Activated CD4-positive, alpha-beta T cell treated with anti-CD3 and anti-CD28 coated beads, Interleukin-2, amount 50 U/mL, for 1 hour (primary cell): Measurements from ENCODE around the gene MOV10L1.
"Not testable (repeated sequence)": the region's sequence is repeated elsewhere in the genome, so short reads cannot be mapped to it uniquely, and the experiment has no call there.

Experiments used
- DNase-seq: peaks from one replicate; pipeline ENCODE4 v3.0.0-alpha.2; 2020

The MOV10L1 gene

DNA sequence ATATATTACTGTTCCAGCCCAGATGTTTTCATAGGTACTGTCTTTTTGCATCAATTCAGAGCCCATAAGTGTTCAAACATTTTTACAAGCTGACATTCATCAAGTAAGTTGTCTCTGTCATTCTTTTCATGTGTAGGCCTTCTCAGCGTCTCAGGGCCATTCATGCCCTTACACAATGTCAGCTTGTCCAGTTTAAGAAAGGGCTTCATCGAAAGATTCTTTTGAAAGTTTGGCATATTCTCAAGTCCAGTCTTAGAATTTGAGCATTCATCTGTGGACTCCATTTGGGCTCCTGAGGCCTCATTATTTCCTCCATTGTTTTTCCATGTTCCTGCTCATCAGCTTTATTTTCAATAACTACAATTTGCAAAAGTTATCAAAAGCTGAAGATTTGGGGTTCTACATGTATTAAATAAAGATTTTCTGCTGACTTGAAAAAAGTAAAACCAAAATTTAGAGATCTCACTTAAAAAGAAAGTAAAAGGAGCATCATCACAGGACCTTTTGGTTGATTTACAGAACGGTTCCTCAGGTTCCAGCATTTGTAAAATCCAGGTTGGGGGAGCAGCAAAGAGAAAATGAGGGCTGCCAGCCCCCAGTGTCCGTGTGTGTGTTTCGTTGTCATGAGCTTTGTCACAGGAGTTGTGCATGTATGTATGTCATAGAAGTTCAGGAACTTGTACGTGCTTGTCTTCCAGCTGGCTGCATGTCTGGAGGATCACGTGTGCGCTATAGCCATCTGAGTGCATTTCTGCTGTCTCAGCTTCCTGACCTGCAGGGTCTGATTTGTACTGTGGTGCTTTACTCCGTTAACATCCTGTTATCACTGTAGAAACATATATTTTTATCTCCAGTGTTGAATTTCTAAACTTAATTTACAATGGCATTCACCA lies 15.6 kb downstream of the MOV10L1 start:
- no peak for DNase-seq

DNA sequence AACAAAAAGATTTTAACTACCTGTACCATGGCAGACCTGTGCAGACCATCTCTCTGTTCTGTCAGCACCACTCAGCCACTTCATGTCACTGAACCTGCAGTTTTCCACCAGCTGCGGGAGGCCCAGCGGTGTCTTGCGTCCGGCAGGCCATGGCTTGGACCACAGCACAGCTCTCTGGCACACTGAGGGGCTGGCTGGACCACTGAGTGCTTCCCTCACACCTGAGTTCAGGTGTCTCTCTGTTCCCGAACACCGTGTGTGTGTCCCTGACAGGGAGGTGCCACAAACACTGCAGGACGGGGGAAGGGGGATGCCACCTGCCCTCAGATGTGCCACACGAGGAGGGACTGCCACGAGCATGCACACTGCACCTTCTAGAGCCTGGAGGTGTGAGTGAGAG lies 17.7 kb downstream of the MOV10L1 start:
- DNase-seq: no peak

DNA sequence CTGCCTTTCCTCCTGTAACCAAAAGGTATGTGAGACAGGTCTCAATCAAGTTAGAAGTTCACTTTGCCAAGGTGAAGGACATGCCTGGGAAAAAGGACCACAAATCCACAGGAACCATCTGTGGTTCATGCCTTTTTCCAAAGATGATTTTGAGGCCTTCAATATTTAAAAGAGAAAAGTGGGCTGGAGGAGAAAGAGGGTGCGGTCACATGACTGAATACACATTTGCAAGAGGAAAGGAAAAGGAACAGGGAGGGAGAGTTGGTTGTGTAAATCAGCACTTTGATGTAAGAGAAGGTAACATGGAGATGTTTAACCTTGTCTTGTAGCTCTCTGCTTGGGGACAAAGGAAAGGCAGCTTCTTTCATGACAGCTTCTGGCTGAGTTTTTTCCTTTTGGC lies 21.2 kb downstream of the MOV10L1 start:
- no peak for DNase-seq

DNA sequence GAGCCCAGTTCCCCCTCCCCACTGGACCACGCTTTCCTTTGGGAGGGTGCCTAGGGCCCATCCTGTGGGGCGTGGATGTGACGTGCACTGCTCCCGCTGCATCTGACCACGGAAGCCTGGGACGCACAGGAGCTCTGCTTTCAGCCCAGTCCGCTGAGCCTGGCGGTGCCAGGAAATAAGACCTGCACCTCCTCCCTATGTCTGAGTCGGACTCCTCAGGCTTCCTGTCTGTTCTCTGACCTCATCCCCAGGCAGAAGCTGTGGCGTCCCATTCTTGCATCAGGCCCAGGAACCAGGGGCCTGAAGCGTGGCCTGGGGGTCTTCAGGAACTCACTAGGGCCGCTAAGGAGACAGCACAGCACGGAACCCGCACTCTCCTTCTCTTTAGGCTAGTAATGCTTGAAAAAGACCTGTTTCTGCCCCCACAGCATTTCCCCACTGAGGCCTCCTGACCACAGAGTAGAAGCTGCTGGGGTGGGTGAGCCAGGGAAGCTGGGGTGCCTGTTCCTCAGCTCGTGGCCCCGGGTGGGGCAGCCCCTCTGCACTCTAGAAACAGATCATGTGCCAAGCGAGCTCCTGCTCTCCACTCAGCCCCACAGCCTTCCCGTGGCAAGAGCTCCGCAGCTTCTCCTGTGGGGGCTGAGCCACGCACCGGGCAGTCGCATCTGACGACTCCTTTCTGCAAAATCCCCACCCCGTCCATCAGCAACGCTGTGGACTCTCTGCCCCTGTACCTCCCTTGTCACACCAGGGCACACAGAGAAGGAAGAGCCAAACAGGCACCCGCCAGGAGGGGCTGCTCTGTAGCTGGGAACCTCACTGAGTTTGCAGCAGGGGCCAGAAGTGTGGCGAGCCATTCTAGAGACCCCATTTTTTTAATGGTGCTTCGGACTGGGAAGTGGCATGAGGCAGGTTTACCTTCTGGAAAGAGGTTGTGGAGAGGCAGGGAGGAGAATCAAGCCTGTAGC lies 22.6 kb downstream of the MOV10L1 start:
- DNase-seq: no peak

GRCh38 chr22:50114221-50115021 lies 24.6 kb downstream of the MOV10L1 start:
- DNase-seq: no peak

- no peak for DNase-seq
Observed at GRCh38 chr22:50115693-50116092, 25.9 kb downstream of the MOV10L1 start.

GRCh38 chr22:50117168-50117762 lies 27.5 kb downstream of the MOV10L1 start:
- DNase-seq: no peak

- no peak for DNase-seq
Observed at GRCh38 chr22:50118129-50118528, 28.3 kb downstream of the MOV10L1 start.

- no peak for DNase-seq
Observed at GRCh38 chr22:50118557-50119168, 28.9 kb downstream of the MOV10L1 start.

DNA sequence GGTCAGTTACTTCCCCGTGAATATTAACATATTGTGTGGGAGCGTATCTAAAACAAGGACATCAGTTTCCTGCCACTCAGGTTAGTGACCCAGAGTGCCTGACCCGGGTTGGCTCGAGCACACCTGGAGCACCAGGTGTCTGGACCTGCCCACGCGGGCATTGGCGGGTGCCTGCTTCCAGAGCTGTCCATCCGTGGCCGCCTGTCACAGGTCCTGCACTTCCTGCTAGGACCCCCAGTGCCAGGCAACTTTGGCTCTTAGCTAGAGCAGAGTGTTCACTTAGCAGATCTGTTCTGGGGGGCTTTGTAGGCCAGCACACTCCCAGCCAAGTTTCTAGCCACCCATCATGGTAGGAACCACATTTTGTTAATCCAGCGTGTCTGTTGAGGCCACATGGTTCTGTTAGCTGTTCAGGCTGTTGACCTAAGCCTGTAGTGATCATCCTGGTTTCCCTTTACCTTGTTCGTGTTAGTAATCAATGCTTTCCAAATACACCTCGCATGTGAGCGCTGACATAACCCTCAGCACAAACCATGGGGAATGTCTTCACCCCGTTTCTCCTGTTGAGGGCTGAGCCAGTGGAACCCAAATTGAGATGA lies 29.5 kb downstream of the MOV10L1 start:
- DNase-seq: no peak

DNA sequence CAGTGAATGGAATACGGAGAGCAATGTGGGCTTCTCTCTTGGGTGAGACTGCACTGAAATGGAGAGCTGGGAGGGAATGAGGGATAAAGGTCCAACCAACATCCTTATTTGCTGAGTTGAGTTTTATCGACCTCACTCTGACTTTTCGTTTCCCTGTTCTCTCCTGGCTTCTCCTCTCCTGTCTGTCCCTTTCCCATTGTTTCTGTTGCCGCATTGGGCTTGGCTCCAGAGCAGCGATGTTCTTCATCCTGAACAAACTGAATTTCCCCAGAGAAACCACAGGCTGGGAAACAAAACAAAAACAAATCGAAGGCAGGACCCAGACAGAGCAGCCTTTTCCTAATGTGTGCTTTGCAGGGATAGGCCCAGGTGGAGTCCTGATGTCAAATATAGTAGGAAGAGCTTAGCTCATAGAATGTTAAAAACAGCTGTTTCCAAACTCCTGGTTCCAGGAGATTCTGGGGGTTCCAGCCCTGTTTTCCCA lies 30.0 kb downstream of the MOV10L1 start:
- DNase-seq: no peak

GRCh38 chr22:50121202-50121740 lies 31.5 kb downstream of the MOV10L1 start:
- no peak for DNase-seq

DNA sequence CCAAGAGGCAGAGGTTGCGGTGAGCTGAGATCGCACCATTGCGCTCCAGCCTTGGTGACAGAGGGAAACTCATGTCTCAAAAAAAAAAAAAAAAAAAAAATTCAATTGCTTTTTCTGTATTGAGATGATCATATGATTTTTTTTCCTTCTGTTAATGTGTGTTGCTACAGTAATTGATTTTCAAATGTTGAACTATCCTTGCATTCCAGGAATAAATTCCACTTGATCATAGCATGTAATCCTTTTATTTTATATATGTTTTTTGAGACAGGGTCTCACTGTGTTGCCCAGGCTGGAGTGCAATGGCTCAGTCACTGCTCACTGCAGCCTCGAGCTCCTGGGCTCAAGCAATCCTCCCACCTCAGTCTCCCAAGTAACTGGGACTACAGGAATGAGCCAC lies 33.3 kb downstream of the MOV10L1 start:
- DNase-seq: no peak

DNA sequence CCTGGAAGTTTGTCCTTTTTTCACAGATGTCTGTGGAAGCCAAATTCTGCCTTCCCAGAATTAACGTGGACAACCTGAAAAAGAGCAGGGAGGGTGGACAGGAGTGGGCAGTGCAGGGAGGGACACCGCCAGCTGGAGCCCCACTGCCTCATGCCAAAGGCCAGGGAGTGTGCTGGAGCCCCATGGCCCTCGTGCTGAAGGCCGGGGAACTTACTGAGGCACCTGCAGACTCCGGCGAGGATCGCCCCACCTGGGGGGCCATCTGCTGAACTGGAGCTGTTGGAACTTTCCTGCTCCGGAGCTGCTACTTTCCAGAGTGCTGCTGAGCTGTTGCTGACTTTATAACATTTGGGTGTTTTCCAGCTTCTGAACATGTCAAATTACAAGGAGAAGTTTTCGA lies 35.2 kb downstream of the MOV10L1 start:
- no peak for DNase-seq

- DNase-seq: no peak
Observed at GRCh38 chr22:50129121-50129736, 39.4 kb downstream of the MOV10L1 start.

DNA sequence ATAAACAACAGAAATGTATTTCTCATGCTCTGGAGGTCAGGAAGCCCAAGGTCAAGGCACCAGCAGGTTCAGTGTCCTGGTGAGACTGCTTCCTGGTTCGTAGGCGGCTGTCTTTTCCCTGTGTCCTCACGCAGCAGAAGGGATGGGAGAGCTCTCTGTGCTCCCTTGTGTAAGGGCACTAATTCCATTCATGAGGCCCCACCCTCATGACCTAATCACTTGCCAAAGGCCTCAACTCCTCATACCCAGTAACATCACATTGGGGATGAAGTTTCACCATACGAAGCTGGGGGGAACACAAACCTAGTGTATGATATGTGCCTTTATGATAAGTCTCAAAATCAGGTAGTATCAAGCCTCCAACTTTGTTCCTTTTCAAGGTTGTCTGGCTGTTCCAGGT lies 42.1 kb downstream of the MOV10L1 start:
- DNase-seq: no peak

- no peak for DNase-seq
Observed at GRCh38 chr22:50134481-50134880, 44.7 kb downstream of the MOV10L1 start.

- DNase-seq: no peak
Observed at GRCh38 chr22:50136581-50137015, 46.8 kb downstream of the MOV10L1 start.

GRCh38 chr22:50137277-50137676 lies 47.5 kb downstream of the MOV10L1 start:
- DNase-seq: not testable (repeated sequence)

- DNase-seq: no peak
Observed at GRCh38 chr22:50138041-50138440, 48.2 kb downstream of the MOV10L1 start.

DNA sequence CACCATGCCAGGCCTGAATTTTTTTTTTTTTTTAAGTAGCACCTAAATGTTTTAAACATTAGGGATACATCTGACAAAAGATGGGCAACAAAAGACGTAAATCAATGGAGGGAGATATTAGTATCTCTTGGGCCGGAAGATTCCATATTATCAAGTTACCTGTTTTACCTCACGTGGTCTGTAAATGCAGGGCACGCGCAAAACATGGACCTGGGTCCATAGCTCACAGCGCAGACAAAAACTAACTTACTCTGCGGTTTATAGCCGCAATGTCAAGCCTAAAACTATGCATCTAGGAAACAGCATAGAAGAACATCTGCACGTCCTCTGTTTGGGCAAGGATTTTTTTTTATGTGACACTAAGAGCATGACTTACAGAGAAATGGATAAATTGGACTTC lies 49.2 kb downstream of the MOV10L1 start:
- no peak for DNase-seq
